Smooth muscle cell (in vitro differentiated cells): Measurements from ENCODE around the gene ITPRID2. TPM values are rescaled to one million over a fixed set of nuclear protein-coding genes. Genes with fewer than 3 reads are reported as not detected.

Experiments
- DNase-seq: peaks from one replicate; lab custom pipeline; 2025; ENCODE audit not compliant: unreplicated experiment; lab: John Stamatoyannopoulos, UW
- H2AFZ ChIP-seq: fragments of 200-600 bp; sonication (generic); 2 replicates; pipeline ENCODE4 v1.6.0; 2016; ENCODE audit warnings: antibody characterized with exemption, low read depth, mild to moderate bottlenecking
- H3F3A ChIP-seq: fragments of 200-600 bp; sonication (generic); 2 replicates; pipeline ENCODE4 v1.6.0; 2017; ENCODE audit warnings: antibody characterized with exemption, low read depth
- H3K27ac ChIP-seq: fragments of 200-600 bp; sonication (generic); 2 replicates; pipeline ENCODE4 v1.5.1; 2016; ENCODE audit warnings: low read depth, mild to moderate bottlenecking
- H3K27me3 ChIP-seq: fragments of 200-600 bp; sonication (generic); 2 replicates; pipeline ENCODE4 v1.6.1; 2016; ENCODE audit warnings: low read depth, mild to moderate bottlenecking
- H3K36me3 ChIP-seq: fragments of 200-600 bp; sonication (generic); 2 replicates; pipeline ENCODE4 v1.5.1; 2016; ENCODE audit warnings: low read depth
- H3K4me1 ChIP-seq: fragments of 200-600 bp; sonication (generic); 2 replicates; pipeline ENCODE4 v1.5.1; 2016; ENCODE audit warnings: low read depth
- H3K4me2 ChIP-seq: fragments of 200-600 bp; sonication (generic); 2 replicates; pipeline ENCODE4 v1.6.0; 2016; ENCODE audit warnings: mild to moderate bottlenecking
- H3K4me3 ChIP-seq: fragments of 200-600 bp; sonication (generic); 2 replicates; pipeline ENCODE4 v1.5.1; 2016; ENCODE audit warnings: mild to moderate bottlenecking
- H3K79me2 ChIP-seq: fragments of 200-600 bp; sonication (generic); 2 replicates; pipeline ENCODE4 v1.6.0; 2016; ENCODE audit warnings: low read depth, mild to moderate bottlenecking
- H3K9ac ChIP-seq: fragments of 200-600 bp; sonication (generic); 2 replicates; pipeline ENCODE4 v1.6.0; 2016; ENCODE audit warnings: low read depth
- H3K9me3 ChIP-seq: fragments of 200-600 bp; sonication (generic); replicated peaks from 2 replicates; pipeline ENCODE4 v1.5.1; 2016; ENCODE audit warnings: low read depth
- H4K20me1 ChIP-seq: fragments of 200-600 bp; sonication (generic); 2 replicates; pipeline ENCODE4 v1.6.0; 2016; ENCODE audit warnings: low read depth
- CTCF ChIP-seq: fragments of 200-600 bp; sonication (generic); IDR thresholded peaks from 2 replicates; pipeline ENCODE4 v1.5.1; 2017; ENCODE audit warnings: borderline replicate concordance, mild to moderate bottlenecking, antibody characterized with exemption; ENCODE audit not compliant: insufficient read depth, poor library complexity, severe bottlenecking
- WGBS: methylation state at CpG from one replicate; pipeline ENCODE4 v1.1.7; 2016; ENCODE audit warnings: low lambda C conversion rate; 5-methylcytosine and 5-hydroxymethylcytosine counted together
- polyA plus RNA-seq: library from polyadenylated mRNA; unstranded; fragments of >200 nt; fragmentation: Nextera tagmentation; extraction: Ambion mirVana; gene quantifications from 2 replicates; pipeline ENCODE4 v1.2.1, GENCODE V29; 2016
- total RNA-seq: library from RNA; depleted of rRNA; stranded (reverse); fragments of >200 nt; gene quantifications from 2 replicates; pipeline ENCODE4 v1.2.3, GENCODE V29; 2014

The ITPRID2 gene
- total and polyA plus RNA-seq, 2 experiments from 2014 or later: 28.2 to 556 TPM

GRCh38 chr2:181902625-181903024, 11.1 kb downstream of the ITPRID2 start:
- no peaks in the 10 kb centered on the region for H3K27me3 ChIP-seq
- H3F3A ChIP-seq: peaks cover 6% of the 10 kb centered on the region
- H3K36me3 ChIP-seq: peaks cover 34% of the 10 kb centered on the region
- H3K9ac ChIP-seq: no peak overlapping the region
- H3K79me2 ChIP-seq: peaks cover 88% of the 10 kb centered on the region
- no peak for DNase-seq
- H3K4me2 ChIP-seq: no peak overlapping the region
- peaks cover 32% of the 10 kb centered on the region for H4K20me1 ChIP-seq
- no peak overlapping the region for H3K4me3 ChIP-seq
- WGBS: 87% methylated on average over 3 of the region's 3 CpGs
- H3K9me3 ChIP-seq: no peaks in the 10 kb centered on the region
- peak overlapping the region; percentile 17 for H3K27ac ChIP-seq
- H2AFZ ChIP-seq: no peak overlapping the region
- no peaks in the 10 kb centered on the region for H3K4me1 ChIP-seq
- no peak for TF ChIP-seq CTCF

- Histone ChIP-seq H3K4me2 (peak overlapping the region; percentile 38), H4K20me1 (peaks cover 43% of the 10 kb centered on the region), H3K27me3 (no peaks in the 10 kb centered on the region), H2AFZ (no peak overlapping the region), H3K9ac (no peak overlapping the region), H3F3A (peaks cover 6% of the 10 kb centered on the region), H3K27ac (peak overlapping the region; percentile 58), H3K36me3 (peaks cover 30% of the 10 kb centered on the region), H3K9me3 (no peaks in the 10 kb centered on the region), H3K4me3 (peak overlapping the region; percentile 3), H3K4me1 (no peaks in the 10 kb centered on the region), H3K79me2 (peaks cover 86% of the 10 kb centered on the region)
- no peak for DNase-seq
- 25% methylated on average over 2 of the region's 2 CpGs for WGBS
- peak; percentile 57 for TF ChIP-seq CTCF
Measured at GRCh38 chr2:181904022-181904632, 12.6 kb downstream of the ITPRID2 start.

- Histone ChIP-seq H3K27ac (no peak overlapping the region), H3K36me3 (peaks cover 23% of the 10 kb centered on the region), H3K4me3 (no peak overlapping the region), H3K4me1 (no peaks in the 10 kb centered on the region), H3K9ac (no peak overlapping the region), H3K9me3 (no peaks in the 10 kb centered on the region), H3K4me2 (no peak overlapping the region), H3F3A (peaks cover 6% of the 10 kb centered on the region), H2AFZ (no peak overlapping the region), H4K20me1 (peaks cover 49% of the 10 kb centered on the region), H3K27me3 (no peaks in the 10 kb centered on the region), H3K79me2 (peaks cover 91% of the 10 kb centered on the region)
- DNase-seq: no peak
- no peak for TF ChIP-seq CTCF
Measured at GRCh38 chr2:181907057-181907456, 15.5 kb downstream of the ITPRID2 start.

DNA sequence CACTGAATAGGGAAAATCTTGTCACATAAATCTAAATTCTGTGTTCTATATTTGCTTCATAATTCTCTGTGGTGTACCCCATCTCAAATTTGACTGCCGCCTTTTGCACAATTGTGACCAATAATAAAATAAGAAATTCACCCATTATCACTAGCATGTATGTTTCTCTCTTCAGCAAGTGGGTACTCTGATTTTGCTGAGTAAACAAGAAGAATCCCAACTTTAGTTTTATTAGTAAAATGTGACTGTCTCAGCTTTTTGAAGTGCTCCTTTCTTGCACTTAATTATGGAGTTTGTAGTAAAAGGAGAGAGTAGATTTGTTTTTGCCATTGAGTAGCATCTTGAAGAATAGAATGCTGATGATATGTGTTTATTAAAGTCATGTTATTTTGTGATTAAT, 16.1 kb downstream of the ITPRID2 start:
- no peaks in the 10 kb centered on the region for H3K27me3 ChIP-seq
- H3K9ac ChIP-seq: no peak overlapping the region
- H3K4me2 ChIP-seq: no peak overlapping the region
- no peak overlapping the region for H3K4me3 ChIP-seq
- H3F3A ChIP-seq: no peaks in the 10 kb centered on the region
- TF ChIP-seq CTCF: no peak
- H2AFZ ChIP-seq: no peak overlapping the region
- H4K20me1 ChIP-seq: peaks cover 50% of the 10 kb centered on the region
- H3K79me2 ChIP-seq: peaks cover 88% of the 10 kb centered on the region
- no peaks in the 10 kb centered on the region for H3K9me3 ChIP-seq
- H3K27ac ChIP-seq: no peak overlapping the region
- H3K4me1 ChIP-seq: no peaks in the 10 kb centered on the region
- no peak for DNase-seq
- peaks cover 19% of the 10 kb centered on the region for H3K36me3 ChIP-seq
- WGBS: 100% methylated on average over 1 of the region's 1 CpG
